AML-193 (cell line): ENCODE data around the gene PGBD5.
"Not testable (repeated sequence)": the region's sequence is repeated elsewhere in the genome, so short reads cannot be mapped to it uniquely, and the experiment has no call there.

Source experiments
- DNase-seq, 2 experiments: peaks; one replicate each; lab custom pipeline; 2025; lab: John Stamatoyannopoulos, UW

Gene PGBD5, protein sequence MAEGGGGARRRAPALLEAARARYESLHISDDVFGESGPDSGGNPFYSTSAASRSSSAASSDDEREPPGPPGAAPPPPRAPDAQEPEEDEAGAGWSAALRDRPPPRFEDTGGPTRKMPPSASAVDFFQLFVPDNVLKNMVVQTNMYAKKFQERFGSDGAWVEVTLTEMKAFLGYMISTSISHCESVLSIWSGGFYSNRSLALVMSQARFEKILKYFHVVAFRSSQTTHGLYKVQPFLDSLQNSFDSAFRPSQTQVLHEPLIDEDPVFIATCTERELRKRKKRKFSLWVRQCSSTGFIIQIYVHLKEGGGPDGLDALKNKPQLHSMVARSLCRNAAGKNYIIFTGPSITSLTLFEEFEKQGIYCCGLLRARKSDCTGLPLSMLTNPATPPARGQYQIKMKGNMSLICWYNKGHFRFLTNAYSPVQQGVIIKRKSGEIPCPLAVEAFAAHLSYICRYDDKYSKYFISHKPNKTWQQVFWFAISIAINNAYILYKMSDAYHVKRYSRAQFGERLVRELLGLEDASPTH

DNA sequence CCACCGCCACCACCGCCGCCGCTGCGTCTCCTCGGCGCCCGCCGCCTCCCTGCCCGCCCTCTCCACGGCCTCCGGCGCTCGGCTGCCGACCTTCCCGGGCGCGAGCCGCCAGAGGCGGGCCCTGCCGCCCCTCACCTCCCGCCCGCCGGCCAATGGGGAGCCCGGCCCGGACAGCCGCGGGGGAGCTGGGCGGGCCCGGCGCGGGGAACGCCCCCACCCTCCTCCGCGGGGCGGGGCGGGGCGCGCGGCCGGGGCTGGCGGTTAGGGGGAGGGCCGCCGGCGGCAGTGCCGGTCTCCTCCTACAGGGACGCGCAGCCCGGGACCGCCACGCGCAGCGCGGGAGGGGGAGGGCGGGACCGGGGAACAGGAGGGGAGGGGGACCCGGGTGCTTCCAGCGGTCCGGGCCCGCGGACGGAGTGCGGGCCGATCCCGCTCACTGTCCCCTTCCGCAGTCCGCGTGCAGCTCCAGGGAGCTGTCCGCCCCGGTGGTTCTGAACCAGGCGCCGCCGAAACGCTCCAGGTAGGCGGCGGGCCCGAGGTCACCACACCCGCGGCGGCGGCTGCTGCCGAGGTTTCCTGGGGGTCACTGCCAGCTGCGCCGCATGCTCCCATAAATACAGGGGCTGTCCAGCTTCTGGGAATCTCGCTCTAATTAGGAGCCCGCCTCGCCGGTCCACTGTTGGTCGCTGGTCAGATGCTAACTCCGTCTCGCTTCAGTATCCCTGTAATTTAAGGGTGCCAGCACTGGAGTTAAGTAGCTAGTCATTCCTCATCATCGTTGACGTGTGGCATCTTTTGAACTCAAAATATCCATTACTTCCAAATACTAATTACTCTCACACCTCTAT, at the start of gene PGBD5:
TSS of gene PGBD5 (minus strand) at position 87 of the 848 bp plus-strand sequence. CDS start 404 bp downstream, outside the sequence.
- DNase-seq, result peak; percentile 36 to 42

DNA sequence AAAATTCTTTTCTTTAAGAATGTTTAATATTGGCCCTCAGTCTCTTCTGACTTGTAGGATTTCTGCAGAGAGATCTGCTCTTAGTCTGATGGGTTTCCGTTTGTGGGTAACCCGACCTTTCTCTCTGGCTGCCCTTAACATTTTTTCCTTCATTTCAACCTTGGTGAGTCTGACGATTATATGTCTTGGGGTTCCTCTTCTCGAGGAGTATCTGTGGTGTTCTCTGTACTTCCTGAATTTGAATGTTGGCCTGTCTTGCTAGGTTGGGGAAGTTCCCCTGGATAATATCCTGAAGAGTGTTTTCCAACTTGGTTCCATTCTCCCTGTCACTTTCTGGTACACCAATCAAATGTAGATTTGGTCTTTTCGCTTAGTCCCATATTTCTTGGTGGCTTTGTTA, 48.8 kb upstream of the PGBD5 start:
- DNase-seq, result peak; percentile 35 to 42

DNA sequence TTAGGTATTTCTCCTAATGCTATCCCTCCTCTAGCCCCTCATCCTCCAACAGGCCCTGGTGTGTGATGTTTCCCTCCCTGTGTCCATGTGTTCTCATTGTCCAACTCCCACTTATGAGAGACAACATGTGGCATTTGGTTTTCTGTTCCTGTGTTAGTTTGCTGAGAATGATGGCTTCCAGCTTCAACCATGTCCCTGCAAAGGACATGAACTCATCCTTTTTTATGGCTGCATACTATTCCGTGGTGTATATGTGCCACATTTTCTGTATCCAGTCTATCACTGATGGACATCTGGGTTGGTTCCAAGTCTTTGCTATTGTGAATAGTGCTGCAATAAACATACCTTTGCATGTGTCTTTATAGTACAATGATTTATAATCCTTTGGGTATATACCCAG, 44.6 kb upstream of the PGBD5 start:
- not testable (repeated sequence) for DNase-seq

DNA sequence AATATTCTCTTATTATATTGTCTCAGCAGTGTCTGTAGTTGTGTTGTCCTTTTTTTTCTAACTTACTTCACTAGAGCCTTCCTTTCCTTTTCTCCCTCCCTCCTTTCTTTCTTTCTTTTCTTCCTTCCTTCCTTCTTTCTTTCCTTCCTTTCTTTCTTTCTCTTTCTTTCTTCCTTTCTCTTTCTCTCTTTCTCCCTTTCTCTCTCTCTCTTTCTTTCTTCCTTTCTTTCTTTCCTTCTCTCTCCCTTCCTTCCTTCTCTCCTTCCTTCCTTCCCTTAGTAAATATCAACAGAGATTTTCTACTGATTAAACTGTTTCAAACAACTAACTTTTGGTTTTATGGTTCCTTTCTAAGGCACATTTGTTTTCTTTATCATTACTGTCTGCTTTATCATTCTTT, 43.1 kb upstream of the PGBD5 start:
- no peak for DNase-seq

DNA sequence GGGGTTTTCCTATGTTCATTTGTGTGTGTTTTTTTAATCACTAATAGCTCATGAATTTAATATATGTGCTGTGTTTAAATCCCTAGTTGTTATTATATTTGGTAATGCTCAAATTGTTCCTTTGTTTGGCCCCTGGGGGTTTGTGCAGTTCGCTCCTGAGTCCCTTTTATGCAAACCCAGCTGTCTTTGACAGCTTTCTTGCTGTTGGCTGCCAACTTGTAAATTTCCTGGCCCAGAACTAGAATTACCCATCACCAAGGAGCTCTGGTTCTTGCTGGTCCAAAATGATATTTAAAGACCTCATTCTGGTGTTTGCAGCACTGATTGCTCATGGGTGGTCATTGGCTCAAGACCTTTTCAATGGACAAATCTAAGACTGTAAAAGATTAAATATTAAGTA, 39.6 kb upstream of the PGBD5 start:
- DNase-seq, result no peak

DNA sequence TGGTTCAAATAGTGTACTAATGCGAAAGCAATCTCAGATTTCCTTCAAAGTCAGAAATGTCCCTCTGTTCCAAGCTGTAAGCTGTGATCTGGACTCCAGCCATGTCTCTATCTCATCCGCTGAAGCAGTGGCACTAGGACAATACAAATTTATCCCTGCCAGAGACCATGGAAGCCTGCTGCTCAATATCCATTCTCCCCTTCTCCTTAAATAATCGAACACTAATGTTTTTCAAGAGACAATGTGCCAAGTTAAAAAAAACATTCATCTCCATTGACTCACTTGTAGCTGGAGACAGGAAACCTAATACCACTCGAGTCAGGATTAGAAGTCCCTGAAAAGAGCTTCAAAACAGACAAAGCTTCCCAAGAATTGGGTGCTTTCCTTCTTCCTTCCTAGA, 38.5 kb upstream of the PGBD5 start:
- no peak for DNase-seq

DNA sequence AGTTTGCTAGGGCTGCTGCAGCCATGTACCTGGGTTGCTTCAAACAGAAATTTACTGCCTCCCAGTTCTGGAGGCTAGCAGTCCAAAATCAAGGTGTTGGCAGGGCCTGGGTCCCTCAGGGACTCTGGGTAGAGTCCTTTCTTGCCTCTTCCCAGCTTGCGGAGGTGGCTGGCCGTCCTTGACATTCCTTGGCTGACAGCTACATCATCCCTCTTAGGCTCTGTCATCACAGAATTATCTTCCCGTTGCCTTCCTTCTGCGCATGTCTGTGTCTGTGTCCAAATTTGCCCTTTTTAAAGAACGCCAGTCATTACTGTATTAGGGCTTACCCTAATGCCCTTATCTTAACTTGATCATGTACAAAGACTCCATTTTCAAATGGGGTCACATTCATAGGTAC, 37.6 kb upstream of the PGBD5 start:
- DNase-seq, result no peak

DNA sequence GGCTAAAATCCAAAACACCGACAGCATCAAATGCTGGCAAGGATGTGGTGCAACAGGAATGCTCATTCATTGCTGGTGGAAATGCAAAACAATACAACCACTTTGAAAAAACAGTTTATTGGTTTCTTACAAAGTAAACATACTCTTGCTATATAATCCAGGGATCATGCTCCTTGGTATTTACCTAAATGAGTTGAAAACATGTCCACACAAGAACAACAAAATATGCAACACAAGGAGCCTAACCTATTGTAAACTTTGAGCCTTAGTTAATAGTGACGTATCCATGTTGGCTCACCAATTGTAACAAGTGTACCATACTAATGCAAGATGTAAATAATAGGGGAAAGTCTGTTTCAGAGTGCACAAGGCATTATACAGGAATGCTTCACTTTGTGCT, 37.2 kb upstream of the PGBD5 start:
- DNase-seq, result no peak

DNA sequence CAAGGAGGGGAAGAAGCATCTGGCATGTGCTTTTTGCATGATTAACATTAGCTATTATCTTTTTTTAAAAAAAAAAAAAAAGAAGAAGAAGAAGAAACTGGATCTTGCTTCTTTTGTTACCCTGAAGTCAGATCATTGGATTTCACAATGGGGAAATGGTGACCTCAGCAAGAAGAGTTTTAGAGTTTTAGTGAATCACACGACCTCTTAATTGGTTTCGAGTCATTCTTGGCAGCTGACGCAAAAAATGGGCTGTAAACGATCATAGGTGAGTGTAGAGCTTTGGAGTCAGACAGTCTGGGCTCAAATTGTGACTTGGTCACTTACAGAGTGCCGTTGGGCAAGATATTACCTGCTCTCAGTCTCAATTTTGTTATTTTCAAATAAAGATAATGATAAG, 33.3 kb upstream of the PGBD5 start:
- DNase-seq, result peak; percentile 37 to 49

DNA sequence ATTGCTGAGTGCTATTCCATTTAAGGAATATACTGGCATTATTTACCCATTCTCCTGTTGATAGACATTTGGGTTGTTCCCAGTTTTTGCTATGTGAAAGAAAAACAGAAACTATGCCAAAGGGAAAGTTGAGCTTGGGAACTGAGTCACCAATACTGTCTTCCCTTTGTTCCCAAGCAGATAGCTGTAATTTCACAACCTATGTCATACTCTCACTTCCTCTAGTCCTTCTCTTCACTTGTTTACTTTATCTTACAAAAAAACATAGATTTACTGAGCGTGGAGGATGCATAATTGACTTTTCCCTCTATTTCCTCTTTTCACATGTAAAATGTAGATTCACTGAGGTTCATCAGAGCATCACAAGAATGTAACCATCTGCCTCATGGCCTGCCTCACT, 32.4 kb upstream of the PGBD5 start:
- DNase-seq, result no peak

DNA sequence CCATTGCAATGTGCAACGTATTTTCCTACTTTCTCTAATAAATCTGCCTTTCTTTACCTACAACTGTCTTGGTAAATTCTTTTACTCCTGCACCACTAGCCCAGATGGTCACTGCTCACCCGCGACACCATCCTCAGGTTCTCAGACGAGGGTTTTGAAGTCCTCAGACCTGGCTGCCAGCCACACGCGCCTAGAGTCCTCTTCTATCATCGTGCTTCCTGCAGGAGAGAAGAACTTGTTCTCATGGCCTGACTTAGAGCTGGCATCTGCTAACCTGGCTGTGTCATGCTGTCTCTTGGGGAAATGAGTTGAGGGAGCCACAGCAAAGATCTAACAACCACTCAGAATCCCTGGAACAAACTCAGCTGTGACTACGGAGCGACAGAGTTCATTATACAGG, 30.3 kb upstream of the PGBD5 start:
- DNase-seq, result no peak

DNA sequence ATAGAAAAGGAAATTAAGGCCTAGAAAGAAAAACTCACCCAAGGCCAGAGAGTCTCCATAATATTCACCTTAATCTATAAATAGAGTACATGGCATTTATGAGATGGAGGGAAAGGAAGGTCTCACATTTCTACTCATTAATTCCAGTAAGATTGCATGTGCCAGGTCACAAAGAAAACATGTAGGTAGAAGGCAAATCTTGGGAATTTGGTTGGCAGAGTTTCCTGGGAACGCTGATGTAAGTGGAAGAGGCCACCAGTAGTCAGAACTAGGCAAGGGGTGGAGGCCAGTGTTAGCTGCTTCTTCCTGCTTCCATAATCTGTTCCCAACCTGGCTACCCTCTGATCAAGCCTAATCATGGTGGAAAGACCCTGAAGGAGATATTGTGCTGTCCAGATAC, 29.2 kb upstream of the PGBD5 start:
- DNase-seq, result no peak

DNA sequence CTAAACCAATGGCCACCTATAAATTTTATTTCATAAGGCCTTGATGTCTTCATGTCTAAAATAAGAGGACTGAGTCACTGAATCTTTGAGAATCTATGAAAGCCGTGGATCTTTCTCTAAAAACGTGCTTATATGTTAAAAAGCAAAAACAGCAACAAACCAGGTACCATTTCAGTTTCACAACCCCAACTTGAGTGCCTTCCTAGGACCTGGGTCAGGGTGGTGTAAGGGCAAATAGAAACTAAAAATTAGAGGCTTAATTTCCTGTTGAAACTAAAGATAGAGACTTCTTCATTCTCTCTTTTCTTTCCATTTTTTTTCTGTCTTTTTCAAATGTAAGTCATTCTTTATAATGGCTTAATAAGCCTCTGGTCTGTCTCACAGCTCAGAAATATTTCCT, 27.2 kb upstream of the PGBD5 start:
- DNase-seq, result no peak

DNA sequence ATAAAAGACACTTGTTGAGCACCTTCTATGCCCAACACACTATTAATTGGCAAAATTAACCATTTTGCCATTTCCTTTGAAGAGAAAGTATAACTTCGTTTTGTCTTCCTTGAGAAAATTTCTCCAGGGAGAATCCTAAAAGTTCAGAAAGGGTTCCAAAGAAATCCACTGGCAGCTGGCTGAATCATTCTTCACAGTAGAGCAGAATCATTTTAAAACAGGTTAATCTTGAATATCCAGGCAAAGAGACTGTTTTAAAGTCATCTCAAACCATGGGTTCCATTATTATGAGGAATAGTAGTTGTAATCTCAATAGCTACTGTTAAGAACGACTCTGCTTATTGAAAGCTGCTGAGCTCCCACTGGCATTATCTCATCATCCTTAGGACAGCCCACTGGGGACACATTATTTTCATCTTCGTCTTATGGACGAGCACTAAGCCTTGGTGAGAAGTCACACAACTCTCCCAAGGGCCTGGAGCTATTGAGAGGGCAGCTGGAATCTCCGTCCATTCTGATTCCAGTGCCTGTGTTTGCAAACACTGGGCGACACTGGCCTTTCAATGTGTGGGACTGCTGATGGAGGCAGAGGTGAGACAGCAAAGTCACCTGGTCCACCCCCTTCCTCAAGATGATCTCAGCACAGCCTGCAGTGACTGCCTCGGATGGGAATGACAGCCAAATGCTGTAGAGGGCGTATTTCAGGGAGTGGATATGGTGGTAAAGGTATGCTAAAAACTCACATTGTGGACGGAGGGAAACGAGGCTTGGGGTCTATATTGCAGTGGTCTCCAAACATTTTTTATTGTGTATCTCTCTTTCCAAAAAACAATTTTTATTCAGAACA, 15.3 kb upstream of the PGBD5 start:
- DNase-seq, result no peak

DNA sequence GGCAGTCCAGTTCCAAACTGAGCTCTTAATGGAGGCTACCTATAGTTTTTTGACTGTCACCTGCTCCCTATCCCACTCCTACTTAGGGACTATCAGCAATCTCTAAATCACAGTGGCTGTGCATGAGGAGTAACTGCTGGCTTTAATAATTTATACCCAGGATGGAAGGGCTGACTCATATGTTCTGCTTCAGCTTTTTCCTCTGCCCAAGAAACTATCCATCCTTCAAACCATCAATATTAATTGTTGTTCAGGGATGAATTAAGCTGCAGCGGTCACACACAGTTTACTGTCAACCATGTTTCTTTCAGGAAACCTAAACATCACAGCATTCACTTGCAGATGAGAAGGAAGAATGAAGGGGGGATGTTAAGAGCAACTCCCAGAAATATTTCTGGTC, 9.0 kb upstream of the PGBD5 start:
- DNase-seq, result no peak

DNA sequence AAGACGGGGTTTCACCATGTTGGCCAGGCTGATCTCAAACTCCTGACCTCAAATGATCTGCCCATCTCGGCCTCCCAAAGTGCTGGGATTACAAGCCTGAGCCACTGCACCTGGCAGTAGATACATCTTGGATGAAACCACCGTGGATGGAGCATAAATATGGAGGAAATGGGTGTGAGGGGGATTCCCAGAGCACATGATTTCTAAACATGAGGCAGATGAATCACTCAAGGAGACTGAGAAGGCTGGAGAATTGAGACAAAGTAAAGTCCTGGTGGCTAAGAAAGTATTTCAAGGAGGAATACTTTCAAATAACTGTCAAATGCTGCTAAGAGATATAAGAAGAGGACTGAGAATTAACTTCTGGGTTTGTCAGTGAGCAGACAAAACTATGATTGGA, 5.4 kb upstream of the PGBD5 start:
- no peak for DNase-seq

DNA sequence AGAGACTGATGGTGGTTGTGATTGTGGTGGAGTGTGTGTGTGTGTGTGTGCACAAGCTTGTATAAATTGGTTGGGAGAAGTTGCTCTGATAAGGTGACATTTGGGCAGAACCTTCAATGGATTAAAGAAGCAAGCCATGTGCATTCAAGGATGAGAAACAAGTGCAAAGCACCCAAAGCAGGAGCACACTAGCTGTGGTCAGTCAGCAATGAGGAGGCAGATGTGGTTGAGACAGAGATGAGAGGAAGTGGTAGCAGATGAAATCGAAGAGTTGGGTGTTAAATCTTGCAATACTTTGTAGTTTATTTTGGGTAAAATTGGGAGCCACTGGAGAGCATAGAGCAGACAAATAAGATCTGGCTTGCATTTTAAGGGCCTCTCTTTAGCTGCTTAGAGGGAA, 4.4 kb upstream of the PGBD5 start:
- peak; percentile 82 to 87 for DNase-seq

DNA sequence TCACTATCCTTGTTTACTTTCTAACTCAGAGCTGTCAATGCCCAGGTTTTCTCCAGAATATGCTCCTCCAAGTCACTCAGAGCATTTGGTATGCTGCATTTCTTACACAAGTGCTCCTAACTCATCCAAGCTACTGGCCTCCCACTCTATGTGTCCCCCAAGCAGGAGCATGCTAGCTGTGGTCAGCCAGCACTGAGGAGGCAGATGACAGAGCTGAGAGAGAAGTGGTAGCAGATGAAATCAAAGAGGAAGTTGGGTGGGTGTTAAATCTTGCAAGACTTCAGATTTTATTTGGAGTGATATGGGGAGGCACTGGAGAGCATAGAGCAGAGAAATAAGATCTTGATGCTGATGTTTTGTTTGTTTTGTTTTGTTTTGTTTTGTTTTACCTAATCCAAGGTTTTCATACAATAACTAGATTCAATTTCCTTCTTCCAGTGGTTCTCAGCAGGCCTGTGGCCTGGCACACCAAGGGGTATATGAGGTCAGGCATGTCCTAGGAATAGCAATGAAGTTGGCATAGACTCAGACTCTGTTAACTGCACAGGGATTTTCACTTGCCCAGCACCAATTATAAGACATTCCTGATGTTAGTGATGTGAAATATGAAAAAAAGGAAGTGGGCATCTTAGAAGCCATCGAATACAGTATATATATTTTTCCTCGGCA, 3.1 kb upstream of the PGBD5 start:
- peak; percentile 38 to 43 for DNase-seq

DNA sequence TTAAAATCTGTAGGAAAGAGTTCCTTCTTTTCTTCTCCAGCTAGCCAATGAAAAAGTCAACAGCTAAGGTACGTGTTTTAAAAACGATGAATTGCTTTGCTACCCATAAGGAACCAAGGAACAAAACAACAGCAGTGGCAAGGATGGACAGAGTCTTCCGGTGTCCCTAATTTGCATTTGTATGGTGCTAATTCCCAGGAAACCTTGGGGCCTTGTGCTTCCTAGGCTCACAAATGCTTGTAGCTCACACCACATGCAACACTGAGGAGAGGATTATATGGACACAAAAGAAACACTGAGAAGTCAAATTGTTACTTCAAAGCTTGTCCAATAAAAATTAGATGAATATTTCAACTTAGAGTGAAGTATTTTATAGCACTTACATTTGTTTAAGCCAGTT, 1.8 kb upstream of the PGBD5 start:
- DNase-seq, result no peak

DNA sequence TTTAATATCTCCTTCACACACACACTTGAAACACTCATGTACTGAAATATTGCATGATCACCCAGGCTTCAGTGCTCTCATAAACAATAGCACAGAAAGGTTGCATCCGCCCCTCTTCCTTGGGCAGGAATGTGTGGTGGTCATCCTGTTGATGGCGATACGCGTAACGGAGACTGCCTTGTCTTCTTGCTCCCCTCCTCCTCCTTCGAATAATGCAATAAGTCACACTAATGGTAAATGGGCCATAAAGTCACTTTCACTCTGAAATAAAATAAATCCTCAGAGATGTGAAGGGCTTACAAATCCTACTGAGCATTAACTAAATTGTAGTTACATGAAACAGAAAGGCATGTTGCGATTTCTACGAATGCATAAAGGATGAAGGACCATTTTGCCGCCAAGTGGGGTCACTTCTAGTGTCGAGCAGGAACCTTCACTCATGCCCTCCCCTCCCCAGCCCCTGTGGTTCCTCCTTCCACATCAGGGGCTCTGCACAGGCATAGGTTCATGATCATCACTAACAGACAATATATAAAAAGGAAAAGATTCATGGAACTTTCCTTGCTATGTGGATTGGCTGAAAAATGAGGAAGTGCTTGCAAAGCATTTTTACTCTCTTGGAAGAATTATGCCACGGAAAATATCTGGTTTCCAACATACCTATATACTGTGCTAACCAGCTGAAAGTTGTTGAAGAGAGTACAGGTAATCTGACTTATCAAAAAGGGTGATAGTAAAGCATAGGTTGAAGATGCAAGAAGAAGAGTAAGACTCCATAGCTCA, 1.2 kb upstream of the PGBD5 start:
- no peak for DNase-seq
